H1 (cell line): ENCODE measurements around the gene DYTN. TPM values are rescaled to one million over a fixed set of nuclear protein-coding genes. Genes with fewer than 3 reads are reported as not detected.

Source experiments
- CTCF ChIA-PET: fragments of 300-600 bp; sonication (Branson Sonifier 250); formaldehyde crosslinking; loops from one replicate; lab custom pipeline; 2021; ENCODE audit not compliant: partially characterized antibody; lab: Charles Lee
- POLR2A ChIA-PET: fragments of 300-600 bp; sonication (Branson Sonifier 250); formaldehyde crosslinking; loops from one replicate; lab custom pipeline; 2021; ENCODE audit warnings: inconsistent platforms; ENCODE audit not compliant: partially characterized antibody; lab: Charles Lee
- DNase-seq, 2 experiments: peaks; one replicate each; pipeline versions ENCODE4 v3.0.0 to v3.0.0-alpha.2; 2010 to 2022; ENCODE audit warnings: low spot score in 2 of 2, low read depth in 1 of 2, mixed read lengths in 1 of 2
- FAIRE-seq: peaks from 2 replicates; lab custom pipeline; 2011; peaks lifted over from hg19 to GRCh38; lab: Jason Lieb, UNC
- H2AFZ ChIP-seq: 2 replicates; pipeline ENCODE4 v1.8.1; 2012; ENCODE audit warnings: low read length, inconsistent platforms
- H2AK5ac ChIP-seq: 2 replicates; pipeline ENCODE4 v1.6.1; 2013; ENCODE audit warnings: low read depth, low read length
- H2BK120ac ChIP-seq: replicated peaks from 2 replicates; pipeline ENCODE3; 2013; ENCODE audit warnings: low read depth, low read length, inconsistent platforms
- H2BK12ac ChIP-seq: 2 replicates; pipeline ENCODE4 v1.6.1; 2013; ENCODE audit warnings: low read depth, low read length
- H2BK15ac ChIP-seq: 2 replicates; pipeline ENCODE4 v1.6.1; 2013; ENCODE audit warnings: low read length
- H2BK20ac ChIP-seq: 2 replicates; pipeline ENCODE4 v1.6.1; 2013; ENCODE audit warnings: low read length
- H2BK5ac ChIP-seq: 2 replicates; pipeline ENCODE4 v1.6.1; 2013; ENCODE audit warnings: low read depth, low read length
- H3K14ac ChIP-seq: 2 replicates; pipeline ENCODE4 v1.6.1; 2013; ENCODE audit warnings: inconsistent platforms; ENCODE audit not compliant: insufficient read length
- H3K18ac ChIP-seq: 2 replicates; pipeline ENCODE4 v1.6.1; 2013; ENCODE audit warnings: low read length; ENCODE audit errors: extremely low read depth
- H3K23ac ChIP-seq: 2 replicates; pipeline ENCODE4 v1.6.1; 2013; ENCODE audit warnings: inconsistent platforms; ENCODE audit not compliant: insufficient read length
- H3K23me2 ChIP-seq: 2 replicates; pipeline ENCODE4 v1.6.1; 2013; ENCODE audit warnings: low read depth, low read length
- H3K27ac ChIP-seq: 2 replicates; pipeline ENCODE4 v1.6.1; 2011; ENCODE audit warnings: low read depth, low read length, inconsistent platforms
- H3K27me3 ChIP-seq, 4 experiments: replicated peaks in 1 of 4; 1 replicate in 1 of 4; 2 replicates in 3 of 4; pipeline versions ENCODE4 v1.6.1 to v1.8.1; 2011 to 2013; ENCODE audit warnings: low read length in 3 of 4, mild to moderate bottlenecking in 3 of 4, inconsistent platforms in 2 of 4, mixed read lengths in 2 of 4, moderate library complexity in 1 of 4; ENCODE audit not compliant: control insufficient read depth in 3 of 4, insufficient read depth in 3 of 4; ENCODE audit errors: extremely low read depth in 1 of 4
- H3K36me3 ChIP-seq, 4 experiments: 2 replicates each; pipeline versions ENCODE4 v1.6.1 to v1.8.1; 2011 to 2013; ENCODE audit warnings: mild to moderate bottlenecking in 4 of 4, low read length in 3 of 4, moderate library complexity in 2 of 4, control low read depth in 1 of 4, inconsistent platforms in 1 of 4; ENCODE audit not compliant: insufficient read depth in 4 of 4, control insufficient read depth in 2 of 4
- H3K4ac ChIP-seq: replicated peaks from 2 replicates; pipeline ENCODE3; 2013; ENCODE audit warnings: low read length, low read depth, mixed read lengths, inconsistent platforms; ENCODE audit not compliant: insufficient read length
- H3K4me1 ChIP-seq, 4 experiments: replicated peaks in 1 of 4; 1 replicate in 1 of 4; 2 replicates in 3 of 4; pipeline versions ENCODE4 v1.6.1 to v1.8.1; 2011 to 2013; ENCODE audit warnings: low read length in 3 of 4, inconsistent platforms in 2 of 4, mixed read lengths in 1 of 4; ENCODE audit not compliant: insufficient read depth in 4 of 4, control insufficient read depth in 3 of 4
- H3K4me2 ChIP-seq, 2 experiments: 2 replicates each; pipeline versions ENCODE4 v1.6.1 to v1.8.1; 2011 to 2013; ENCODE audit warnings: low read depth in 2 of 2, low read length in 2 of 2, control low read depth in 1 of 2, inconsistent platforms in 1 of 2, mild to moderate bottlenecking in 1 of 2; ENCODE audit not compliant: insufficient read depth in 1 of 2
- H3K4me3 ChIP-seq, 4 experiments: fragments of 200-600, 300-600 bp in 1 of 4; sonication (generic), shearing (Covaris generic), sonication (Bioruptor Twin) in 1 of 4; 2 replicates each; pipeline versions ENCODE4 v1.5.1 to v1.8.1; 2011 to 2016; ENCODE audit warnings: low read length in 4 of 4, low read depth in 3 of 4, control low read depth in 2 of 4, inconsistent platforms in 2 of 4, mild to moderate bottlenecking in 2 of 4, mixed read lengths in 1 of 4, moderate library complexity in 1 of 4; ENCODE audit not compliant: insufficient read depth in 2 of 4; ENCODE audit errors: extremely low read depth in 1 of 4
- H3K56ac ChIP-seq: replicated peaks from 2 replicates; pipeline ENCODE3; 2013; ENCODE audit warnings: low read depth, mild to moderate bottlenecking, mixed read lengths, low read length, inconsistent platforms; ENCODE audit not compliant: insufficient read length
- H3K79me1 ChIP-seq: 2 replicates; pipeline ENCODE4 v1.6.1; 2013; ENCODE audit warnings: low read depth, low read length, control low read depth
- H3K79me2 ChIP-seq, 2 experiments: 2 replicates each; pipeline versions ENCODE4 v1.6.1 to v1.8.1; 2012 to 2013; ENCODE audit warnings: low read length in 2 of 2, mild to moderate bottlenecking in 2 of 2, inconsistent platforms in 1 of 2; ENCODE audit not compliant: insufficient read depth in 2 of 2, control insufficient read depth in 1 of 2
- H3K9ac ChIP-seq, 4 experiments: replicated peaks in 1 of 4; 1 replicate in 1 of 4; 2 replicates in 3 of 4; pipeline versions ENCODE4 v1.6.1 to v1.8.1; 2011 to 2013; ENCODE audit warnings: low read depth in 3 of 4, low read length in 3 of 4, control low read depth in 2 of 4, mild to moderate bottlenecking in 2 of 4, moderate library complexity in 2 of 4, inconsistent platforms in 1 of 4; ENCODE audit errors: extremely low read depth in 1 of 4
- H3K9me3 ChIP-seq, 2 experiments: 2 replicates each; pipeline versions ENCODE4 v1.6.1 to v1.8.1; 2012 to 2013; ENCODE audit warnings: mild to moderate bottlenecking in 2 of 2, moderate library complexity in 2 of 2, control low read depth in 1 of 2, inconsistent platforms in 1 of 2, low read depth in 1 of 2, low read length in 1 of 2, mixed read lengths in 1 of 2; ENCODE audit not compliant: insufficient read depth in 2 of 2
- H4K20me1 ChIP-seq, 2 experiments: replicated peaks in 1 of 2; 2 replicates each; pipeline versions ENCODE3 to v1.8.1; 2011 to 2013; ENCODE audit warnings: inconsistent platforms in 2 of 2, low read length in 2 of 2, mild to moderate bottlenecking in 1 of 2; ENCODE audit not compliant: insufficient read depth in 2 of 2, control insufficient read depth in 1 of 2
- H4K5ac ChIP-seq: 2 replicates; pipeline ENCODE4 v1.6.1; 2013; ENCODE audit warnings: low read length, low read depth, mixed read lengths, inconsistent platforms; ENCODE audit not compliant: insufficient read length
- H4K8ac ChIP-seq: 2 replicates; pipeline ENCODE4 v1.8.0; 2013; ENCODE audit warnings: mild to moderate bottlenecking, moderate library complexity, low read length, inconsistent platforms; ENCODE audit not compliant: insufficient read depth; ENCODE audit errors: extremely low read depth
- H4K91ac ChIP-seq: replicated peaks from 2 replicates; pipeline ENCODE3; 2013; ENCODE audit warnings: low read length, mixed read lengths, inconsistent platforms; ENCODE audit not compliant: insufficient read length
- CBX8 ChIP-seq: fragments of 300-800, 300-1000 bp; sonication (generic); IDR thresholded peaks from 2 replicates; pipeline ENCODE4 v1.7.1; 2016; ENCODE audit warnings: low read depth, low read length, borderline replicate concordance
- CREB1 ChIP-seq: IDR thresholded peaks from 2 replicates; pipeline ENCODE4 v1.6.1; 2012; ENCODE audit warnings: inconsistent platforms
- E2F6 ChIP-seq: IDR thresholded peaks from 2 replicates; pipeline ENCODE4 v1.6.1; 2012; ENCODE audit warnings: inconsistent platforms
- JUN ChIP-seq: IDR thresholded peaks from 2 replicates; pipeline ENCODE4 v1.6.1; 2011; ENCODE audit warnings: low read depth, mild to moderate bottlenecking, improper control_type of control experiment, low read length
- KDM1A ChIP-seq: fragments of 200-600, 300-600 bp; sonication (generic); IDR thresholded peaks from 2 replicates; pipeline ENCODE4 v1.7.1; 2016; ENCODE audit warnings: mild to moderate bottlenecking, low read length, borderline replicate concordance
- POLR2A ChIP-seq, 2 experiments: IDR thresholded peaks; 1 replicate in 1 of 2; 2 replicates in 1 of 2; pipeline ENCODE4 v1.6.1; 2011; ENCODE audit warnings: low read depth in 2 of 2, low read length in 2 of 2, mild to moderate bottlenecking in 2 of 2; ENCODE audit errors: control extremely low read depth in 1 of 2
- POU5F1 ChIP-seq: IDR thresholded peaks from 2 replicates; pipeline ENCODE4 v1.6.1; 2011; ENCODE audit warnings: low read depth, mild to moderate bottlenecking, low read length, moderate library complexity
- SAP30 ChIP-seq: fragments of 300-600 bp; sonication (generic); IDR thresholded peaks from 2 replicates; pipeline ENCODE4 v1.7.1; 2012; ENCODE audit warnings: low read length, moderate library complexity, mild to moderate bottlenecking, inconsistent platforms; ENCODE audit not compliant: insufficient read depth, insufficient replicate concordance
- SIN3A ChIP-seq, 2 experiments: IDR thresholded peaks in 1 of 2; conservative IDR thresholded peaks in 1 of 2; 2 replicates each; pipeline ENCODE4 v1.6.1; 2011 to 2012; ENCODE audit warnings: low read length in 2 of 2, improper control_type of control experiment in 1 of 2, low read depth in 1 of 2, mild to moderate bottlenecking in 1 of 2
- SIRT6 ChIP-seq: IDR thresholded peaks from one replicate; pipeline ENCODE4 v1.7.1; 2012; ENCODE audit warnings: low read length, inconsistent platforms
- SIX5 ChIP-seq: IDR thresholded peaks from 2 replicates; pipeline ENCODE4 v1.6.1; 2011; ENCODE audit warnings: mild to moderate bottlenecking, low read depth, low read length
- TAF1 ChIP-seq: IDR thresholded peaks from 2 replicates; pipeline ENCODE4 v1.6.1; 2011; ENCODE audit warnings: mild to moderate bottlenecking, low read depth, low read length
- TEAD4 ChIP-seq: IDR thresholded peaks from 2 replicates; pipeline ENCODE4 v1.6.1; 2012; ENCODE audit warnings: low read depth, low read length, inconsistent platforms, mixed read lengths
- ZNF274 ChIP-seq: IDR thresholded peaks from 2 replicates; pipeline ENCODE4 v1.7.0; 2012; ENCODE audit warnings: low read length, borderline replicate concordance; ENCODE audit errors: extremely low read depth
- WGBS, 2 experiments: shearing (Covaris generic) in 1 of 2; methylation state at CpG; one replicate each; pipeline versions ENCODE4 v1.1.6 to v1.1.7; 2013 to 2015; ENCODE audit warnings: low lambda C conversion rate in 2 of 2, mixed read lengths in 2 of 2, inconsistent platforms in 1 of 2, low coverage in 1 of 2, missing lambda C conversion rate in 1 of 2; ENCODE audit not compliant: insufficient replicate concordance in 2 of 2, insufficient coverage in 1 of 2, insufficient read length in 1 of 2; ENCODE audit errors: extremely low coverage in 1 of 2, missing lambda C conversion rate in 1 of 2; 5-methylcytosine and 5-hydroxymethylcytosine counted together
- polyA plus RNA-seq, 7 experiments: library from polyadenylated mRNA; depleted of rRNA in 3 of 7; stranded (reverse) in 5 of 7; unstranded in 2 of 7; fragments of >200 nt in 5 of 7; fragments of 200-250 nt in 2 of 7; gene quantifications; 1 replicate in 5 of 7; 2 replicates in 1 of 7; 4 replicates in 1 of 7; pipeline versions ENCODE4 v1.2.1 to v1.2.3, GENCODE V29; 2011 to 2013; ENCODE audit warnings: missing spikeins in 2 of 7, mixed read lengths in 2 of 7
- total RNA-seq: library from RNA; stranded (reverse); fragmentation: NEBNext Ultra II Directional; extraction: Animal tissue kit (Norgen Biotek cat#: 25700); gene quantifications from 2 replicates; pipeline ENCODE4 v1.2.1, GENCODE V29; 2021

The DYTN gene
- total and polyA plus RNA-seq, 2 of the 8 experiments (the other 6 are each of a cell fraction or from before 2014, with no cell fraction given), result not detected

- Histone ChIP-seq H2BK5ac (no peak overlapping the region), H3K4me1 (no peaks in the 10 kb centered on the region), H3K23me2 (no peaks in the 10 kb centered on the region), H3K9me3 (peaks cover 0 to 7% of the 10 kb centered on the region in 2 experiments; a peak in 1 of 4 replicates), H2BK20ac (no peak overlapping the region), H3K18ac (no peak overlapping the region), H3K9ac (no peak overlapping the region), H4K91ac (no peak overlapping the region), H3K27me3 (no peaks in the 10 kb centered on the region), H4K20me1 (no peaks in the 10 kb centered on the region), H3K4me2 (no peak overlapping the region), H4K5ac (no peak overlapping the region), H3K4me3 (no peak overlapping the region), H3K79me2 (no peaks in the 10 kb centered on the region), H3K14ac (no peak overlapping the region), H3K36me3 (no peaks in the 10 kb centered on the region), H3K23ac (no peak overlapping the region), H4K8ac (no peak overlapping the region), H2BK120ac (no peak overlapping the region), H3K56ac (no peak overlapping the region), H3K27ac (no peak overlapping the region), H2AFZ (0 out of 2 replicates have a peak overlapping the region, but pooled peaks have one; percentile 50), H2AK5ac (no peak overlapping the region), H3K4ac (no peak overlapping the region), H2BK12ac (no peak overlapping the region), H2BK15ac (no peak overlapping the region), H3K79me1 (no peaks in the 10 kb centered on the region)
- no peak for DNase-seq
- ChIA-PET CTCF (no interaction called here), POLR2A (interaction anchor here (1.1 kb wide), 1 partner anchor 44 kb away, joined by 3 read pairs; the partner anchor contains the start of genes FASTKD2 and MDH1B)
- FAIRE-seq, result no peak
- 93% methylated on average over 4 of the region's 4 CpGs; no CpG with 5 or more reads in 1 of the 2 experiments for WGBS, 2 experiments
- TF ChIP-seq POLR2A (IDR thresholded peaks at IDR 0.05; ENCODE audit: control extremely low read depth in 1 of 2, low read depth in 2 of 2, low read length in 2 of 2), result no peak
- no peak for TF ChIP-seq TAF1
- TF ChIP-seq CREB1, result no peak
- TF ChIP-seq KDM1A, result no peak
- TF ChIP-seq SAP30, result no peak
- TF ChIP-seq JUN, result no peak
- TF ChIP-seq TEAD4, result no peak
- TF ChIP-seq SIRT6, result no peak
- no peak for TF ChIP-seq SIN3A (conservative IDR thresholded peaks at IDR 0.05 in 1 of 2, IDR thresholded peaks at IDR 0.05 in 1 of 2; ENCODE audit: low read depth in 1 of 2, low read length in 2 of 2)
- no peak for TF ChIP-seq ZNF274
- no peak for TF ChIP-seq CBX8
- no peak for TF ChIP-seq E2F6
- no peak for TF ChIP-seq POU5F1
- TF ChIP-seq SIX5, result no peak
Measured at GRCh38 chr2:206721256-206721920, 3.2 kb upstream of the DYTN start.
